ENCODE data around the gene SLC23A3.
"Not testable (repeated sequence)": the region's sequence is repeated elsewhere in the genome, so short reads cannot be mapped to it uniquely, and the experiment has no call there.

The SLC23A3 gene

GRCh38 chr2:219204425-219205164 is 34.8 kb upstream of the SLC23A3 start:
- no peak for DNase-seq

- DNase-seq: not testable (repeated sequence)
Observed at GRCh38 chr2:219201331-219201730, 31.5 kb upstream of the SLC23A3 start.

- not testable (repeated sequence) for DNase-seq
Observed at GRCh38 chr2:219200502-219201326, 30.9 kb upstream of the SLC23A3 start.

- DNase-seq: no peak
Observed at GRCh38 chr2:219199470-219200211, 29.8 kb upstream of the SLC23A3 start.

- DNase-seq: no peak
Observed at GRCh38 chr2:219198974-219199373, 29.1 kb upstream of the SLC23A3 start.

- DNase-seq: no peak
Observed at GRCh38 chr2:219197388-219197787, 27.6 kb upstream of the SLC23A3 start.

- DNase-seq: no peak
Observed at GRCh38 chr2:219186754-219187456, 17.1 kb upstream of the SLC23A3 start.

GRCh38 chr2:219184121-219184520 is 14.3 kb upstream of the SLC23A3 start:
- DNase-seq: no peak

- no peak for DNase-seq
Observed at GRCh38 chr2:219183151-219183772, 13.4 kb upstream of the SLC23A3 start.

- DNase-seq: no peak
Observed at GRCh38 chr2:219182331-219183150, 12.7 kb upstream of the SLC23A3 start.

GRCh38 chr2:219181531-219181930 is 11.7 kb upstream of the SLC23A3 start:
- no peak for DNase-seq

GRCh38 chr2:219180961-219181360 is 11.1 kb upstream of the SLC23A3 start:
- no peak for DNase-seq

- DNase-seq: no peak
Observed at GRCh38 chr2:219179601-219180465, 10.0 kb upstream of the SLC23A3 start.

GRCh38 chr2:219178377-219179175 is 8.7 kb upstream of the SLC23A3 start:
- no peak for DNase-seq

GRCh38 chr2:219177552-219178376 is 7.9 kb upstream of the SLC23A3 start, which contains the start of gene RETREG2:
RETREG2 (plus strand) TSS chr2:219178275; CDS start chr2:219178353, 78 bp downstream.
- peak; percentile 75 for DNase-seq

- peak; percentile 91 for DNase-seq
Observed at GRCh38 chr2:219176818-219177551, 7.2 kb upstream of the SLC23A3 start, which contains the start of gene CNPPD1. CNPPD1 (minus strand) TSS chr2:219176925; CDS start chr2:219176828, 97 bp downstream.

Measured in KG1 (cell line).